GM19351 (cell line): ENCODE data around the gene NDFIP2.

ENCODE experiments used
- ATAC-seq: cut with Tn5 transposase; IDR thresholded peaks from one replicate; pipeline ENCODE4 v1.9.1; 2021; ENCODE audit warnings: mild to moderate bottlenecking, moderate library complexity; ENCODE audit not compliant: unreplicated experiment

Gene NDFIP2

DNA sequence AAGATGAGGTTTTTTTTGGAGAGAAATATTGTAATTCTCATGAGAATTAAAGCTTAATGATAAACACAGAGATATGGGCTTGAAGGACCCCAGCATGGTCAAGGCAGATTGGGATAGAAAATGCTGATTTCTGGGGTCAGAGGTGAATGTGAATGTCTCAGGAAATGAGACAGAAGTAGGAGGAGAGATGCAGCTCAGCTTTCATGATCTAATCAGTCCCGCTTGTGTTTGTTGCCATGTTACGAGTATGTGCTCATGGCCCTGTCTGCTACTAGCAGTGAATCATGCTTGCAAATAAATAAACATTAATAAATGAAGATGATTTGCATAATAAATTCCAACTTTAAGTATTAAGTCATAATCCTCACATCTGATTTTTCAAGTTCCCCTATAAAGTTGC lies 23.0 kb upstream of the NDFIP2 start:
- ATAC-seq: no peak

DNA sequence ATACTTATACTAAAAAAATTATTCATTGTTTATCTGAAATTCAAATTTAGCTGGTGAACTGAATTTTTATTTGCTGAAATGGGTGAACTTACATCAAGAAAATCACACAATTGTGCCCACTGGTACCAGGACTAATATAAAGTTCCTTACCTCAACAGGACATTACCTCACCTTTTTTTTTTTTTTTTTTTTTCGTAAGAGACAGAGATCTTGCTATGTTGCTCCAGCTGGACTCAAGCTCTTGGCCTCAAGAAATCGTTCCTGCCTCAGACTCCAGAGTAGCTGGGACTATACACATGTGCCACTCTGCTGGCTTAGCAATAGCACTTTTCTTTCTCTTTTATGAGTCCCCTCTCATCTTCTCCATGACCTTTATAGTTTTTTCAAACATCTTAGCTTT lies 22.5 kb upstream of the NDFIP2 start:
- no peak for ATAC-seq

DNA sequence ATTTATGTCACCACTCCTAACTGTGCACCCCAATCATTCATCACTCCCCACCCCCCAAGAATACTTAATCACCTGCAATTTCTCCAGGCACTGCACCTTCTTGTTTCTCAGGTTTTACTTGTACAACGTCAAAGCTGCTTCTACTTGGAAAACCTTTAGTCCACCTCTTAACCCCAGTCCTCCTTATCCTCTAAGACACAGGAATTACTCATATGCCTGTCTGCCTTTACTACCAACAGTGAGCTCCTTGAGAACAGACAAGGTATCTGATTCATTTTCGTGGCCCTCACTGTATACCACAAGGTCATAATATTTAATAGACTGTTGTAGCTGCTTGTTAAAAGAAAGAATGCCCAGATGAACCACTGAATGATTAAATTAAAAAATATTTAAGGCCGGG lies 21.0 kb upstream of the NDFIP2 start:
- ATAC-seq: no peak

DNA sequence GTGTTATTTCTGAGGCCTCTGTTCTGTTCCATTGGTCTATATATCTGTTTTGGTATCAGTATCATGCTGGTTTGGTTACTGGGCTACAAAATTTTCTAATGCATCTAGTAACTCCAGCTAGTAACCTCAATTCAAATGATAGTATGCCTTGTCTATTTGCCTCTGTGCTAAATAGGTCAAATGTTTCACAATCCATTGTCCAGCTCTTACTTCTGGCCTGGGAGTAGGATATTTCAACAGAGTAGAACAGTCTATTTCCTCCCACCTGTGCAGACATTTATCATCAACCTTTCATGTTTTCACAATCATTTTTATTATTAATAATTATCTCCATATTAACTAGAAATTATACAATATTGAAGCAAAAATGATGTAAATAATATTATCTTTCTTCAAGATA lies 18.1 kb upstream of the NDFIP2 start:
- ATAC-seq: no peak

DNA sequence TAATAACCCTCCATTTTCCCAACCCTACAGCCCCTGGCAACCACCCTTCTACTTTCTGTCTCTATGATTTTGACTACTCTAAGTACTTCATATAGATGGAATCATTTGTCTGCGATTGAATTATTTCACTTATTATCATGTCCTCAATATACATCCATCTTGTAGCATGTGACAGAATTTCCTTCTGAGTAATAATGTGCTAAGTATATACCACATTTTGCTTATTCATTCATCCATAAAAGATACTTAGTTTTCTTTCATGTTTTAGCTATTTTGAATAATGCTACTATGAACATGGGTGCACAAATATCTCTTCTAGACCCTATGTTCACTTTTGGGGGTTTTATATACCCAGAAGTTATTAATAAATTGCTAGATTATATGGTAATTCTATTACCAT lies 17.4 kb upstream of the NDFIP2 start:
- ATAC-seq: no peak

DNA sequence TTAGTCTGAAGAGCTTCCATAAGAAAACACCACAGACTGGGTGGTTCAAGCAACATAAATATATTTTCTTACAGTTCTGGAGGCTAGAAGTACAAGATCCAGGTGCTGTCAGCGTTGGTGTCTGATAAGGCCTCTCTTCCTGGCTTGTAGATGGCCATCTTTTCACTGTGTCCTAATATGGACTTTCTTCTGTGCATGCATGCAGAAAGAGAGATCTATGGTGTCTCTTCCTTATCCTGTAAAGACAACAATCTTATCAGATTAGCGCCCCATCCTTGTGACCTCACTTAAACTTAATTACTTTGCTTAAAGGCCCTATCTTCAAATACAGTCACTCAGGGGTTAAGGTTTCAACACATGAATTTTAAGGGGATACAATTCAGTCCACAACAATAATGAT lies 14.1 kb upstream of the NDFIP2 start:
- no peak for ATAC-seq

DNA sequence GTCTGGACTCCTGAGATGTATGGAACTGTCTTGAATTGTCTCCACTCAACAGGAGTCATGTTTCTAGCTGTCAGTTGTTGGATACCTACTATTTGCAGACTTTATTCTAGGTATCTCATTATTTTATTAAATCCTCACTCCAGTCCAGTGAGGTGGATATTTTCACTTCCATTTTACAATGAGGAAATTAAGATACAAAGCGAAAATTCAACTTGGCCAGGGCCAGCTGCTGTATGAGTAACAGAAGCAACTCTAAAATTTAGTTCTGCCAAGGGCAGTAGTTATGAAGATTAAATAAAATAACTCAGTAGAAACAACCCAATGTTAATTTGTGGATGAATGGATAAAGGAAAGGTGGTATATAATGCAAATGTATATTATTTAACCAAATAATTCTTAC lies 12.6 kb upstream of the NDFIP2 start:
- ATAC-seq: peak; percentile 20

DNA sequence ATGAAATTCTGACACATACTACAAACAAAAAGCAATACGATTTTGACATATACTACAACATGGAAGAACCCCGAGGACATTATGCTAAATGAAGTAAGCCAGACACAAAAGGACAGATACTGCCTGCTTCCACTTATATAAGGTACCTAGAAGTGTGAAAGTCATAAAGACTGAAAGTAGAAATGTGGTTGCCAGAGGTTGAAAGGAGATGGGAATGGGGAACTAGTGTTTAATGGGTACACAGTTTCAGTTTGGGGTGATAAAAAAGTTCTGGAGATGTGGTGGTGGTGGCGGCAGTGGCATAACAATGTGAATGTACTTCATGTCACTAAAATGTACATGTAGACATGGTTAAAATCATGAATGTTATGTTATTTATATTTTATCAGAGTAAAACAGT lies 12.1 kb upstream of the NDFIP2 start:
- ATAC-seq: peak; percentile 87

DNA sequence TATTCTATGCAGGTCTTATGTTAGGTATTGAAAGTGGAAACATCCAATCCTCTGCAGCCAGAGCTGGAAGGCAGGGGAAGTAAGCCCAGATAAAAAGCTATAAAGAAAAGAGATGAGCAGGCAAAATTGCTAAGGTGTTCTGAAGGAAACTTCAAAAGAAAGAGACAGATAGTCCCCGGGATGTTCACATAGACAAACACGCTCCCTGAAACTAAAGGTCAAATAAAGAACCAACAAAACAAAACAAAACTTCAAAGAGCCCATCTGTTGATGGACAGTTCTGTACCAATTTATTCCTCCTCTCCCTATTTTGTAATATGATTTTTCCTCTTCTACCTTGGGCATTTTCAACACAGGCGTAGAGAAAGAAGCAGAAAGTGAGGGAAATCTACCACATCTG lies 11.3 kb upstream of the NDFIP2 start:
- no peak for ATAC-seq

DNA sequence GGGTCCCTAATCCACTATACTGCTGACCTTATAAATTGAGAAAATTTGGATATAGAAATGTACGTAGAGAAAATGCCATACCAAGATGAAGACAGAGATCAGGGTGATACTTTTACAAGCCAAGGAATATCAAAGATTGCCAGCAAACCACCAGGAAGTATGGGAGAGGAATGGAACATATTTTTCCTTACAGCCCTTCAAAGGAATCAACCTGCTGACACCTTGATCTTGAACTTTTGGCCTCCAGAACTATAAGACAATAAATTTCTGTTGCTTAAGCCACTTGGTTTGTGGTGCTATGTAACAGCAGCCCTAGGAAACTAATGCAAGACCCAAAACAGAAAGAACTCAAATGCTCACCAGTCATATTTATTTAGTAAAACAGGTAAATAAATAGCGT lies 10.3 kb upstream of the NDFIP2 start:
- no peak for ATAC-seq

DNA sequence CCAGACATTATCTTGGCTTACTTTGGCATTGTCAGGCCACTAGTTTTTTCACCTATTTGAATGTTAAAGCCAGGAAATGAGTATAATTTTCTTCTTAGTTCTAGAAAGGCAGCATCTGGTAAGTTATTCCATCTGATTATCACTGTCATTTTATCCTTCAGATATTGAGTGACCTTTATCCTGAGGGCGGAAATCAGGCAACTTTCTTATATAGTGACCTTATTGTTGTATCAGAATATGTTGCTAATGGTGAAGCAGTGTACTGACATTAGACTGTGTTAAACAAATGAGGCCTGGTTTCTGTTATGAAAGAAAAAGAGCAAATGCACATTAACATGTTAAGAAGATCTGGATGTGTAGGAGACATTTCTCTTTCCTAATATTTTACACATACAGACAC lies 5.4 kb upstream of the NDFIP2 start:
- no peak for ATAC-seq

DNA sequence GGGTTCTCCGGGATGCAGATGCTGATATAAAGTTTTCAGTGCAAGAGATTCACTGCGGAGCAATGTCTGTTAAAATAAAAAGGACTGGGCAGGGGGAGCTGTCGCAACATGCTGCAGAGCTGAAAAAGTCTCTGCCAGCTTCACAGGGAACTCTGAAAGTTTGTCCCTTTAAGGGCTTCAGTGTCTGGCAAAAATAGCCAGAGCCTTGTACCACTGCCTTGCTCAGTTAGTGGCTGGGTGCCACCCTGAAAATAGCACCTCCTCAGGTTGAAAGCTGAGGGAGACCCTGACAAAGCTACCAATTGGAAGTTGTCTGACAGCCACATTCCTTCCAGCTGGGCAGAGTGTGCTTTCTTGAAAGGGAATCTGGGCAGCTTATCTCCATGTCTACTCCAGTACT lies 3.0 kb upstream of the NDFIP2 start:
- ATAC-seq: no peak

DNA sequence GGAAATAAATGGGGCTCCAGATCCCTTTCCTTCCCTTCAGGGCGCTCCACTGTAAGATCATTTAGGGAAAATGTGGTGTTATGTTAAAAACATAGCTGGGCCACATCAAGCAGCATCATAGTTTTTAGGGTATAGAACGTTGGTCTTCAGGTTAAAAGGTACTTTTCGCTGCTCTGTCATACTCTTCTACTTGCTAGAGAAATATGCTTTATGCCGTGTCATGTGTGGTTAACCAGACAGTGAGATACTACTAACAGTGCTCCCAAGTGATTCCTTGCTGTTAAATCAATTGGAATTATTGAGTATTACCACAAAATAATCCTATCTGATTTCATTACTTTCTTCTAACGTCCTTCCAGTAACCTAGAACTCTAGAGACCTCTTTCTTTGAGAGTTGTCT lies 1.1 kb upstream of the NDFIP2 start:
- no peak for ATAC-seq

DNA sequence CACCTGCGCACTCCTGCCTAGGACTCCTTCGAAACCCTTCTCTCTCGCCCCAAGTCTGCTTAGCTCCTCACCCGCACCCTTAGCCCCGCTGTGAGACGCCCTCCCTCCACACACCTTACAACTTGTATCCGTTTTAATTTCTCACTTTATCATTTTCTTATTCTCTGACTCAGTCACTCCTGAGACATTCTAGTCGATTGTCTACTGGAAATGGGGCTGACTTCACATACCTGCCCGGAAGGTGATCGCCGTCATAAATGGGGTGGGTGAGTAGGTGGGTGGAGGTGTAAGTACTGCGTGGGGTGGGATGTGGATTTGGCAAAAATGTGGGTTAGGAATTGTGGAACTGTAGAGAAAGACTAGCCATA lies 714 bp downstream of the NDFIP2 start:
- peak; percentile 33 for ATAC-seq

DNA sequence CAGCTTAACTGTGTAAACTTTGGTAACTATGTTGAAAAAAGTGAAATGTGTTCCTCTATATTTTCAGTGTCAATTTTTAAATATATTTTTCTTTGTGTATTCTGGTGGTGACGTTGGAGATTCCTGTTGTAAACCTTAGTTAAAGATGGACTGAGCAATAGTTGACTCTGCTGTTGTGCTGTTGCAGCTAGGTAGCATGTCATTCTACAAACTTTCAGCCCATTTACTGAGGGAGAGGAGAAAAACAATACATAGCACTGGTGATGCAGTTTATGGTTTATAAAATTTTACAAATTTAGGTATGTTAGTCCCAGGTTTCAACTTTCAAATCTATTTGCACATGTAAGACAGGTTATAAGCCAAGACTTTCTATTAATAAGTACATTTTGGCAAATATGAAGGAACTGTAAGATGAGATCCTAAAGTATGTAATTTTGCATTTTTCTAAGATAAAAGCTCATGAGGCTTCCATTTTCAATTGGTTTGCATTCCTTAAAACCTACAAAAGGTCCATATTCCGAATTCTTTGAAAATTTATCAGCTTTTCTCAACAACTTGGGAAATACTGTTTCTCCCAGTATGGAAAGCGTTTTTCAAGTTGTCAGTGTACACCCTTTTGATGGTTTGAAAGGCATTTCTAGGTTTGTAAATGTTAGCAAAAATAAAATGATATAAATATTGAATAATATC lies 1.5 kb downstream of the NDFIP2 start:
- no peak for ATAC-seq

DNA sequence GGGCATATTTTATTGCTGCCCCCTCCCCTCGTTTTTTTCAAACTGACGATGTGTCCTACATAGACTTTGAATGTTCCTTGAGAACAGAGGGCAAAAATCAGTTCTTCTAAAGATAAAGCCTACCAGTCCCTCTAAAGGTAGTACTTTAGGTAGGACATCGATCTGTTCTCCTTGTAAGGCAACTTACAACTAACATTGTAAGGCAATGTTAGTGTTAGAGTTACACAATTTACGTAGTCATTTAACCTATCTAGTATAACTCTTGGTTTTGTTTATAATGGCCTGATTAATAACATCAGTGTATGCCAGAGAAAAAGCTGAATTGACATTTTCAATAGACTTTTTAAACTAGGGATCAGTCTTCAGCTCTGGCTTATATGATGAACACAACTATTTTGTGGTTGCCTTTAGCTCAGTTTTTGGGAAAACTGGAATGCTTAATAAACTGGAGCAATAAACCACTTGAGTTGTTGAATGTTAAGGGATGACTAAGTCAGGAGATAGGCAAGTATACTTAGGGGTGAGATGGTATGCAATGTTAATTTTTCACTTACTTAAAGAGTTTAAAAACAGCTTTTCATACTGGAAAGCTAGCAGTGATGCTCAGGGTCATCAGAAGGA lies 2.2 kb downstream of the NDFIP2 start:
- no peak for ATAC-seq

DNA sequence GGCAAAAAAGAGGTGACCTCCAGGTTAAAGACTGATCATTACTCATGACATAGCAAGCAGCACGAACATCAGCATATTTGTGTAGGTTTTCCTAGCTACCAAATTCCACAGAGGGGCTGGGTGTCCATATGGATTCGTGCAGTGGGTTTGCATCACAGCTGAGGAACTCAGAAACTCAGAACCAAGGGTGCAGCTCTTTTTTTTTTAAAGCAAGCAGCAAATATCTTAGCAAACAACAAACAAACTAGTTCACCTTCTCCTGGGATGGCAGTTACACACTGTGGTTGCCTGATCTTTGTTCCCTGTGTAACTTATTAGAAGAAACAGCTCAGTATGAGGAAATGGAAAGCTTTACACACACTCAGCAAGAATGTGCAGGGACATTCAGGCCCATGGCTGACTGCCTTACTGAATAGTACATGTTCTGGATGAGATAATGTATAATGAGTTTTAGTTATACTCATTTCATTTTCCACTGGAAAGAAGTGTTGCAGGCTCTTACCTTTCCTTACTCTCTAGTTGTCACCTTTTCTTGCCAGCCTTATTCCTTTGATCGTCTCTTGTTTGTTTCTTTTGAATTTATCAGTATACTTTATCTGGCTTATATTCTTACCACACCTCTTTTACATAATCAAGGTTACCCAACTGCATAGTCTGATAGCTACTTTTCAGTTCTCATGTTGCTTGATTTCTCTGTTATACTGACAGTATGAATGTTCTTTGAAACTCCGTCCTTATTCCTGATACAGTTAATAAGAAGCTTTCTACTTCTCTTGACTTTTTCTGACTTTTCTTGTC lies 4.3 kb downstream of the NDFIP2 start:
- ATAC-seq: no peak

DNA sequence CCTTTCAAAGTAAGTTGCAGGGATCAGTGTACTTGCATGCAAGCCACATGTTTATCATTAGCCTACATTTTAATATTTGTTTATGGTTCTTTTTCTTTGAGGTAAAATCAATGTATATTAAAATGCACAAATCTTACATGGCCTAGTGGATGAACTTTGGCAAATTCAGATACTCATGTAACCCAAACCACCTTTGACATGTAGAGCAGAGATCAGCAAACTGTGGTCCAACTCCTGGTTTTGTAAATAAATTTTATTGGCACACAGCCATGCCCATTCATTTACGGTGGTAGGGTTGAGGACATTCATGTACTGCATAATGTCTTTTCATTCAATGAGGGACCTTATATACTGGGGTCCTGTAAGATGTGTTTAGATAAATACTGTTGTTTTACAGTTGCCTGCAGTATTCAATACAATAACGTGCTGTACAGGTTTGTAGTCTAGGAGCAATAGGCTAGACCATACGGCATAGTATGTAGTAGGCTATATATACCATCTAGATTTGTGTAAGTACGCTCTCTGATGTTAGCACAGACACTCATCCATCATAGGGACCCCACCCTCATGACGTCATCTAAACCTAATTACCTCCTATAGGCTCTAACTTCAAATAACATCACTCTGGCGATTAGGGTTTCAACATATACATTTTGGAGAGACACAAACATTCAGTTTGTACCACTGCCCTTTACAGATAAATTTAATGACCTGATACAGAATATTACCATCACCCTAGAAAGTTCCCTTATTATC lies 5.7 kb downstream of the NDFIP2 start:
- no peak for ATAC-seq

DNA sequence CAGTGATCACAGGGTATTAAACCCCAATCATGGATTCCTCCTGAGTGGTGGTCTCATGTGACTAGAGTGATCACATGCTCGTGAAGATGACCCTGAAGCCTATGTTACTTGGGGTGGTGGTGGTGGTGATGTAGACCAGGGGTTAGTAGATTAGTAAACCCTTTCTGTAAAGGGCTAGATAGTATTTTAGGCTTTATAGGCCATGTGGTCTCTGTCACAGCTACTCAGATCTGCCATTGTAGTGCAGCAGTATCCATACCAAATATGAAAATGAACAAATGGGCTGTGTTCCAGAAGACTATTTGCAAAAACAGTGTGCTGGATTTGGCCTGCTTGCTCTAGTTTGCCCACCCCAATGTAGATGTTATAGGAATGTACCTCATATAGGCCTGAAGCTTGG lies 9.4 kb downstream of the NDFIP2 start:
- no peak for ATAC-seq

DNA sequence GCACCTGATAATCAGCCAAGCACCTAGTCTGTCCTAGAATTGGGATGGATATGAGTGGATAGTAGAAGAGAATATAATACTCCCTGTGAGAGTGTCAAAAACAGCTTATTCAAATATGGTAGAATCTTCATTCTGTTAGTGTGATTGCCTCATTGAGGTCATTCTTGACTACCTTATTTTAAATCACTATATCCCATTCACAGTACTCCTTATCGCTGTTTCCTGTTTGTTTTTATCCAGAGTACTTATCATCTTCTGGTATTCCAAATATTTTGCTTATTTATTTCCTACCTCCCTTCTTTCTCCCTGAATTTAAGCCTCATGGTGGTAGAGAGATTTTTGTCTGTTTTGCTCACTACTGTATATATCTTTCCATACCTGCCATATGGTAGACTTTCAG lies 9.9 kb downstream of the NDFIP2 start:
- ATAC-seq: no peak

DNA sequence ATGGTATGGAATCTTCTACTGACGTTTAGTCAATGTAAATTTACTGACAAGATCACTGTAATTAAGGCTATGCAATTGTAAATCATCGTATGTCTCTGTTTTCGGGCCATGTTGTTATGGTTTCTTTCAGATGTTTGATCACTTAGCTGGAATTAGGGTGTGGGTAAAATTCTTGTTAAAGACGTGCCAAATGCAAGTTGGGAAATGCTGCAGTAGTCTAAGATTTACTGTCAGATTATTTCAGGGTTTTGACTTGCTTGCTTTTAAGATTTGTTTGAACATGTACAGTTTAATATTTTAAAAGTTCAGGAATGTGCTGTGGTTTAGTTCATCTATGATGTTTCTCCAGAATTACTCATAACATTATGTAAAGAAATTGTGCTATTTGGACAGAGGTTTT lies 10.8 kb downstream of the NDFIP2 start:
- ATAC-seq: no peak
